Liver (tissue), 9 donors: ENCODE results near the gene HNRNPUL2. TPM values are rescaled to one million over a fixed set of nuclear protein-coding genes. Genes with fewer than 3 reads are reported as not detected.
"Not testable (repeated sequence)": the region's sequence is repeated elsewhere in the genome, so short reads cannot be mapped to it uniquely, and the experiment has no call there.

Experiments used
- DNase-seq: peaks from one replicate; pipeline ENCODE4 v3.0.0-alpha.2; 2017; ENCODE audit warnings: low spot score
- H3K27ac ChIP-seq, 2 donors: one replicate each; pipeline ENCODE4 v1.7.0; 2013; ENCODE audit warnings: inconsistent platforms in 2 of 2, low read length in 2 of 2, control low read depth in 1 of 2, low read depth in 1 of 2, mild to moderate bottlenecking in 1 of 2
- H3K27me3 ChIP-seq, 4 donors: one replicate each; pipeline versions ENCODE4 v1.6.1 to v1.7.0; 2013; ENCODE audit warnings: low read length in 3 of 4, inconsistent platforms in 1 of 4, mild to moderate bottlenecking in 1 of 4, moderate library complexity in 1 of 4; ENCODE audit not compliant: control insufficient read depth in 4 of 4, insufficient read depth in 4 of 4
- H3K36me3 ChIP-seq, 4 donors: one replicate each; pipeline versions ENCODE4 v1.6.1 to v1.7.0; 2013; ENCODE audit warnings: low read length in 3 of 4, mild to moderate bottlenecking in 3 of 4, low read depth in 1 of 4, moderate library complexity in 1 of 4; ENCODE audit not compliant: control insufficient read depth in 4 of 4, insufficient read depth in 3 of 4
- H3K4me1 ChIP-seq, 4 donors: one replicate each; pipeline versions ENCODE4 v1.6.1 to v1.7.0; 2013; ENCODE audit warnings: low read length in 3 of 4, mild to moderate bottlenecking in 3 of 4, moderate library complexity in 1 of 4; ENCODE audit not compliant: control insufficient read depth in 4 of 4, insufficient read depth in 4 of 4
- H3K4me3 ChIP-seq, 3 donors: one replicate each; pipeline versions ENCODE4 v1.6.1 to v1.7.0; 2013; ENCODE audit warnings: low read length in 3 of 3, control low read depth in 1 of 3, low read depth in 1 of 3, mild to moderate bottlenecking in 1 of 3
- H3K9ac ChIP-seq, 2 donors: one replicate each; pipeline ENCODE4 v1.7.0; 2013; ENCODE audit warnings: low read length in 2 of 2, mild to moderate bottlenecking in 2 of 2, moderate library complexity in 2 of 2, control low read depth in 1 of 2, low read depth in 1 of 2
- H3K9me3 ChIP-seq, 4 donors: one replicate each; pipeline versions ENCODE4 v1.6.1 to v1.7.0; 2013; ENCODE audit warnings: low read length in 3 of 4; ENCODE audit not compliant: control insufficient read depth in 4 of 4
- EGR1 ChIP-seq, 2 donors: IDR thresholded peaks; 2 replicates each; pipeline ENCODE4 v1.6.1; 2016 to 2018; ENCODE audit warnings: antibody characterized with exemption in 2 of 2, low read depth in 2 of 2
- FOXA2 ChIP-seq: IDR thresholded peaks from 2 replicates; pipeline ENCODE4 v1.6.1; 2016; ENCODE audit warnings: antibody characterized with exemption
- GABPA ChIP-seq, 2 donors: IDR thresholded peaks in 1 of 2; conservative IDR thresholded peaks in 1 of 2; 2 replicates each; pipeline ENCODE4 v1.6.1; 2016; ENCODE audit warnings: antibody characterized with exemption in 2 of 2, mild to moderate bottlenecking in 1 of 2, moderate library complexity in 1 of 2
- HNF4A ChIP-seq, 2 donors: conservative IDR thresholded peaks; 2 replicates each; pipeline ENCODE4 v1.6.1; 2016; ENCODE audit warnings: antibody characterized with exemption in 2 of 2, mild to moderate bottlenecking in 2 of 2
- HNF4G ChIP-seq: IDR thresholded peaks from 2 replicates; pipeline ENCODE4 v1.6.1; 2016; ENCODE audit warnings: antibody characterized with exemption
- JUND ChIP-seq, 2 donors: IDR thresholded peaks; 2 replicates each; pipeline ENCODE4 v1.6.1; 2016; ENCODE audit warnings: antibody characterized with exemption in 2 of 2
- NR2F2 ChIP-seq: IDR thresholded peaks from 2 replicates; pipeline ENCODE4 v1.6.1; 2016; ENCODE audit warnings: antibody characterized with exemption
- RAD21 ChIP-seq, 2 donors: IDR thresholded peaks; 2 replicates each; pipeline ENCODE4 v1.6.1; 2016; ENCODE audit warnings: antibody characterized with exemption in 2 of 2, mild to moderate bottlenecking in 2 of 2
- SP1 ChIP-seq: IDR thresholded peaks from 2 replicates; pipeline ENCODE4 v1.6.1; 2018; ENCODE audit warnings: antibody characterized with exemption, mild to moderate bottlenecking
- TAF1 ChIP-seq: conservative IDR thresholded peaks from 2 replicates; pipeline ENCODE4 v1.6.1; 2016; ENCODE audit warnings: antibody characterized with exemption, mild to moderate bottlenecking
- YY1 ChIP-seq: IDR thresholded peaks from 2 replicates; pipeline ENCODE4 v1.6.1; 2016; ENCODE audit warnings: antibody characterized with exemption, mild to moderate bottlenecking
- whole genome bisulfite sequencing: extraction: QIAGEN DNeasy Blood & Tissue Kit; methylation state at CpG from one replicate; pipeline ENCODE4 v1.1.7; 2013; 5-methylcytosine and 5-hydroxymethylcytosine counted together
- polyA plus RNA-seq, 2 donors: library from polyadenylated mRNA; stranded (reverse) in 1 of 2; unstranded in 1 of 2; fragments of 200-250 nt in 1 of 2; fragments of >200 nt in 1 of 2; fragmentation: Nextera tagmentation in 1 of 2; extraction: Ambion mirVana in 1 of 2; gene quantifications; one replicate each; pipeline versions ENCODE4 v1.2.1 to v1.2.3, GENCODE V29; 2013 to 2015
- total RNA-seq, 2 donors: library from RNA; depleted of rRNA; stranded (reverse); fragments of >200 nt; gene quantifications; one replicate each; pipeline ENCODE4 v1.2.3, GENCODE V29; 2014
- TF ChIP-seq, protein P1 (sequence below): IDR thresholded peaks from 2 replicates; pipeline ENCODE4 v1.6.1; 2016; ENCODE audit warnings: antibody characterized with exemption
- TF ChIP-seq, protein P2 (sequence below): IDR thresholded peaks from 2 replicates; pipeline ENCODE4 v1.6.1; 2016; ENCODE audit warnings: antibody characterized with exemption, mild to moderate bottlenecking
- TF ChIP-seq, protein P3 (sequence below): IDR thresholded peaks from 2 replicates; pipeline ENCODE4 v1.6.1; 2016; ENCODE audit warnings: antibody characterized with exemption
- donor health status: healthy.
- donor health status: healthy.
- donor health status: healthy.
- donor health status: healthy.
- donor health status: healthy.

HNRNPUL2 gene
- total and polyA plus RNA-seq, 4 donors, result 1.3 to 17.0 (median 13.0) TPM

DNA sequence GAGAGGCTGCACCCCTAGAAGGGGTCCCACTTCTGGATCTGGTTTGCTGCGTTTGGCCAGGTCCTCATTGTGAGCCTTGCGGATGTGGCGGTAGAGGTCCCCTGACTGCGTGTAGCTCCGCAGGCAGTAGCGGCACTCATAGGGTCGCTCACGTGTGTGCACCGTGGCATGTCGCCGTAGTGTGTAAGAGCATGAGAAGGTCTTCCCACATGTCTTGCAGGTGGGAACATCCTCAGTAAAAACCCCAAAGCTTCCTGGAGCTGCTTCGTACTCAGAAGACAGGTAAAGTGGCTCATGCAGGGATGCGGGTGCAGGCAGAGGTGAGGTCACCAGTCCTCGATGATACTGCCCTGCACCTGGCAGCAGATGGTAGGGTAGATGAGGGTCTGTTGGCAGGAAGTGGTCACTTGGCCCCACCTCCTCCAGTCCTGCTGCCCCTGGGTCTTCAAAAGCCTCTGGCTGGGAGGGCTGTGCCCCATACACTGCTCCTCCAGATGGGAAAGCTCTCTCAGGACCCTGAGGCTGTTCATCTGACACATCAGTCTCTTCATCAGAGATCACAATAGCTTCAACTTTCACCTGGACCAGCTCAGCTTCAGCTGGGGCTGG is 25.0 kb upstream of the HNRNPUL2 start:
- H3K27me3 ChIP-seq, result no peaks in the 10 kb centered on the region
- no peak overlapping the region for H3K27ac ChIP-seq
- H3K9ac ChIP-seq, result no peak overlapping the region
- no peak overlapping the region for H3K4me3 ChIP-seq
- H3K4me1 ChIP-seq, result peaks cover 4 to 12% (median 9%) of the 10 kb centered on the region in 4 donors
- TF ChIP-seq RAD21 (IDR thresholded peaks at IDR 0.05) (no peak), EGR1 (IDR thresholded peaks at IDR 0.05; ENCODE audit: low read depth in 2 of 2) (no peak), HNF4G (no peak), GABPA (IDR thresholded peaks at IDR 0.05 in 1 of 2, conservative IDR thresholded peaks at IDR 0.05 in 1 of 2) (no peak), HNF4A (conservative IDR thresholded peaks at IDR 0.05) (no peak), FOXA2 (no peak), SP1 (no peak), YY1 (no peak), TAF1 (no peak)
- TF ChIP-seq, protein P1, sequence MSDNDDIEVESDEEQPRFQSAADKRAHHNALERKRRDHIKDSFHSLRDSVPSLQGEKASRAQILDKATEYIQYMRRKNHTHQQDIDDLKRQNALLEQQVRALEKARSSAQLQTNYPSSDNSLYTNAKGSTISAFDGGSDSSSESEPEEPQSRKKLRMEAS, result no peak
- TF ChIP-seq, protein P2, sequence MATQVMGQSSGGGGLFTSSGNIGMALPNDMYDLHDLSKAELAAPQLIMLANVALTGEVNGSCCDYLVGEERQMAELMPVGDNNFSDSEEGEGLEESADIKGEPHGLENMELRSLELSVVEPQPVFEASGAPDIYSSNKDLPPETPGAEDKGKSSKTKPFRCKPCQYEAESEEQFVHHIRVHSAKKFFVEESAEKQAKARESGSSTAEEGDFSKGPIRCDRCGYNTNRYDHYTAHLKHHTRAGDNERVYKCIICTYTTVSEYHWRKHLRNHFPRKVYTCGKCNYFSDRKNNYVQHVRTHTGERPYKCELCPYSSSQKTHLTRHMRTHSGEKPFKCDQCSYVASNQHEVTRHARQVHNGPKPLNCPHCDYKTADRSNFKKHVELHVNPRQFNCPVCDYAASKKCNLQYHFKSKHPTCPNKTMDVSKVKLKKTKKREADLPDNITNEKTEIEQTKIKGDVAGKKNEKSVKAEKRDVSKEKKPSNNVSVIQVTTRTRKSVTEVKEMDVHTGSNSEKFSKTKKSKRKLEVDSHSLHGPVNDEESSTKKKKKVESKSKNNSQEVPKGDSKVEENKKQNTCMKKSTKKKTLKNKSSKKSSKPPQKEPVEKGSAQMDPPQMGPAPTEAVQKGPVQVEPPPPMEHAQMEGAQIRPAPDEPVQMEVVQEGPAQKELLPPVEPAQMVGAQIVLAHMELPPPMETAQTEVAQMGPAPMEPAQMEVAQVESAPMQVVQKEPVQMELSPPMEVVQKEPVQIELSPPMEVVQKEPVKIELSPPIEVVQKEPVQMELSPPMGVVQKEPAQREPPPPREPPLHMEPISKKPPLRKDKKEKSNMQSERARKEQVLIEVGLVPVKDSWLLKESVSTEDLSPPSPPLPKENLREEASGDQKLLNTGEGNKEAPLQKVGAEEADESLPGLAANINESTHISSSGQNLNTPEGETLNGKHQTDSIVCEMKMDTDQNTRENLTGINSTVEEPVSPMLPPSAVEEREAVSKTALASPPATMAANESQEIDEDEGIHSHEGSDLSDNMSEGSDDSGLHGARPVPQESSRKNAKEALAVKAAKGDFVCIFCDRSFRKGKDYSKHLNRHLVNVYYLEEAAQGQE, result no peak
- TF ChIP-seq, protein P3, sequence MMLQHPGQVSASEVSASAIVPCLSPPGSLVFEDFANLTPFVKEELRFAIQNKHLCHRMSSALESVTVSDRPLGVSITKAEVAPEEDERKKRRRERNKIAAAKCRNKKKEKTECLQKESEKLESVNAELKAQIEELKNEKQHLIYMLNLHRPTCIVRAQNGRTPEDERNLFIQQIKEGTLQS, result no peak
- 97% methylated on average over 14 of the region's 14 CpGs for WGBS
- DNase-seq, result no peak
- no peaks in the 10 kb centered on the region for H3K9me3 ChIP-seq
- peaks cover 2 to 11% (median 4%) of the 10 kb centered on the region in 4 donors for H3K36me3 ChIP-seq

DNA sequence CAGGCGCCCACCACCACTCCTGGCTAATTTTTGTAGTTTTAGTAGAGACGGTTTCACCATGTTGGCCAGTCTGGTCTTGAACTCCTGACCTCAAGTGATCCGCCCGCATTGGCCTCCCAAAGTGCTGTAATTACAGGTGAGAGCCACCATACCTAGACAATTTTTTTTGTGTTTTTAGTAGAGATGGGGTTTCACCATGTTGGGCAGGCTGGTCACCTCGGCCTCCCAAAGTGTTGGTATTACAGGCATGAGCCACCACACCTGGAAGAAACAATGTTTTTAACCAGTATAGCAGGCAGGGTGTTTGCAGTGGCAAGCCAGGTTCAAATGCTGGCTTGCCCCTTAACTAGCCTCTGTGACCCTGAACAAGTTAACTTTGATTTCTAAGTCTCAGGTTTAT is 22.7 kb upstream of the HNRNPUL2 start:
- not testable (repeated sequence) for DNase-seq, H3K27me3 ChIP-seq, H3K27ac ChIP-seq, H3K9me3 ChIP-seq, H3K9ac ChIP-seq, H3K4me3 ChIP-seq
- peaks cover 4 to 12% (median 9%) of the 10 kb centered on the region in 4 donors for H3K4me1 ChIP-seq
- peaks cover 2 to 11% (median 4%) of the 10 kb centered on the region in 4 donors for H3K36me3 ChIP-seq
- 96% methylated on average over 5 of the region's 5 CpGs for WGBS

DNA sequence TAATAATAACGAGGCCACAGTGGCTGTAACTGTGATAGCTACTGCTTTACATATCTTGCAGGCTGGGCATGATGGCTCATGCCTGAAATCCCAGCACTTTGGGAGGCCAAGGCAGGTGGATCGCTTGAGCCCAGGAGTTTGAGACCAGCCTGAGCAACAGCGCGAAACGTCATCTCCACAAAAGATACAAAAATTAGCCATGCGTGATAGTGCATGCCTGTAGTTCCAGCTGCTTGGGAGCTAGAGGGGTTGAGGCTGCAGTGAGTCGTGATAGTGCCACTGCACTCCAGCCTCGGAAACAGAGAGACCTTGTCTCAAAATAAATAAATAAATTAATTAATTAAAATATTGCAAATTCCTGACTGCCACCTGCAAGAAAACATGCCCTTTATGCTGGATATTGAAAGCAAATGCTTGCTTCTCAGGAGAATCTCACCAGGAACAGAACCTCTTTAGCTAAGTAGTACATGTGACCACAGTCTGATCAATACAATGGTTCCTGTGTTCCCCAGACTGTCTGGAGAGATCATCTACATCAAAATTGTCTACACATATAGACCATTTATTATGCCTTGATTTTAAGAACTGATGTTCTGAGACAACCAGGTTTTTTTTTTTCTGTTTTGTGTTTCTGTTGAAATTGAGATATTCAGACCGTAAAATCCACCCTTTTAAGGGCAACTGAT is 20.4 kb upstream of the HNRNPUL2 start:
- no peak for TF ChIP-seq NR2F2
- no peak for TF ChIP-seq SP1
- TF ChIP-seq, protein P1, result no peak
- TF ChIP-seq TAF1, result no peak
- TF ChIP-seq JUND (IDR thresholded peaks at IDR 0.05), result no peak
- Histone ChIP-seq H3K9ac (no peak overlapping the region), H3K27me3 (no peaks in the 10 kb centered on the region), H3K36me3 (peaks cover 2 to 10% (median 3%) of the 10 kb centered on the region in 4 donors), H3K4me3 (no peak overlapping the region), H3K9me3 (no peaks in the 10 kb centered on the region), H3K27ac (no peak overlapping the region), H3K4me1 (no peaks in the 10 kb centered on the region)
- no peak for DNase-seq
- WGBS, result 91% methylated on average over 9 of the region's 9 CpGs
